ENCODE measurements around the gene CRYGN.

Gene CRYGN

GRCh38 chr7:151390598-151391357 lies 49.2 kb downstream of the CRYGN start:
- no peak for DNase-seq (ENCODE audit: low read depth)

GRCh38 chr7:151389768-151390597 lies 50.0 kb downstream of the CRYGN start:
- DNase-seq (ENCODE audit: low read depth): no peak

GRCh38 chr7:151389096-151389767 lies 50.7 kb downstream of the CRYGN start:
- no peak for DNase-seq (ENCODE audit: low read depth)

GRCh38 chr7:151388430-151388829 lies 51.5 kb downstream of the CRYGN start:
- no peak for DNase-seq (ENCODE audit: low read depth)

- no peak for DNase-seq (ENCODE audit: low read depth)
These were observed 52.0 kb downstream of the CRYGN start for GRCh38 chr7:151388007-151388297.

GRCh38 chr7:151387161-151388006 lies 52.6 kb downstream of the CRYGN start:
- no peak for DNase-seq (ENCODE audit: low read depth)

- no peak for DNase-seq (ENCODE audit: low read depth)
These were observed 53.4 kb downstream of the CRYGN start for GRCh38 chr7:151386301-151387160.

- no peak for DNase-seq (ENCODE audit: low read depth)
These were observed 54.2 kb downstream of the CRYGN start for GRCh38 chr7:151385626-151386300.

- no peak for DNase-seq (ENCODE audit: low read depth)
These were observed 54.9 kb downstream of the CRYGN start for GRCh38 chr7:151384776-151385625.

GRCh38 chr7:151384352-151384697 lies 55.6 kb downstream of the CRYGN start:
- no peak for DNase-seq (ENCODE audit: low read depth)

- no peak for DNase-seq (ENCODE audit: low read depth)
These were observed 56.1 kb downstream of the CRYGN start for GRCh38 chr7:151383638-151384351.

- no peak for DNase-seq (ENCODE audit: low read depth)
These were observed 57.7 kb downstream of the CRYGN start for GRCh38 chr7:151382079-151382885.

GRCh38 chr7:151381348-151382078 lies 58.4 kb downstream of the CRYGN start:
- no peak for DNase-seq (ENCODE audit: low read depth)

GRCh38 chr7:151381098-151381347 lies 58.9 kb downstream of the CRYGN start:
- DNase-seq (ENCODE audit: low read depth): no peak

GRCh38 chr7:151380199-151381097 lies 59.5 kb downstream of the CRYGN start:
- DNase-seq (ENCODE audit: low read depth): no peak

GRCh38 chr7:151379534-151380198 lies 60.3 kb downstream of the CRYGN start:
- no peak for DNase-seq (ENCODE audit: low read depth)
